Cardiac fibroblast (primary cell): Measurements from ENCODE around the gene PHOSPHO1.

Source experiments
- DNase-seq, 2 donors: peaks; one replicate each; pipeline versions ENCODE4 v3.0.0 to v3.0.0-alpha.2; 2010; ENCODE audit warnings: low read depth in 2 of 2
- H3K4me3 ChIP-seq, 2 donors: replicated peaks in 1 of 2; 1 replicate in 1 of 2; 2 replicates in 1 of 2; pipeline ENCODE4 v1.5.1; 2011; ENCODE audit warnings: low read depth in 2 of 2, low read length in 2 of 2, mild to moderate bottlenecking in 2 of 2, moderate library complexity in 1 of 2
- TF ChIP-seq, protein P1 (sequence below): IDR thresholded peaks from one replicate; pipeline ENCODE4 v1.5.1; 2011; ENCODE audit warnings: low read depth, mild to moderate bottlenecking, low read length, inconsistent platforms

The PHOSPHO1 gene

GRCh38 chr17:49213399-49213798 is 17.2 kb downstream of the PHOSPHO1 start:
- DNase-seq, result no peak
- TF ChIP-seq, protein P1, sequence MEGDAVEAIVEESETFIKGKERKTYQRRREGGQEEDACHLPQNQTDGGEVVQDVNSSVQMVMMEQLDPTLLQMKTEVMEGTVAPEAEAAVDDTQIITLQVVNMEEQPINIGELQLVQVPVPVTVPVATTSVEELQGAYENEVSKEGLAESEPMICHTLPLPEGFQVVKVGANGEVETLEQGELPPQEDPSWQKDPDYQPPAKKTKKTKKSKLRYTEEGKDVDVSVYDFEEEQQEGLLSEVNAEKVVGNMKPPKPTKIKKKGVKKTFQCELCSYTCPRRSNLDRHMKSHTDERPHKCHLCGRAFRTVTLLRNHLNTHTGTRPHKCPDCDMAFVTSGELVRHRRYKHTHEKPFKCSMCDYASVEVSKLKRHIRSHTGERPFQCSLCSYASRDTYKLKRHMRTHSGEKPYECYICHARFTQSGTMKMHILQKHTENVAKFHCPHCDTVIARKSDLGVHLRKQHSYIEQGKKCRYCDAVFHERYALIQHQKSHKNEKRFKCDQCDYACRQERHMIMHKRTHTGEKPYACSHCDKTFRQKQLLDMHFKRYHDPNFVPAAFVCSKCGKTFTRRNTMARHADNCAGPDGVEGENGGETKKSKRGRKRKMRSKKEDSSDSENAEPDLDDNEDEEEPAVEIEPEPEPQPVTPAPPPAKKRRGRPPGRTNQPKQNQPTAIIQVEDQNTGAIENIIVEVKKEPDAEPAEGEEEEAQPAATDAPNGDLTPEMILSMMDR, result no peak
- no peak overlapping the region for H3K4me3 ChIP-seq

GRCh38 chr17:49210158-49211029 is 20.2 kb downstream of the PHOSPHO1 start, which contains the start of the genes ABI3 and GNGT2:
ABI3 (plus strand) TSS chr17:49210707; CDS start chr17:49210725, 18 bp downstream.
GNGT2 (minus strand) TSS chr17:49210574; CDS start chr17:49207422, 3,152 bp downstream.
- DNase-seq, result peak; percentile 32 to 54
- no peak within 1 kb of the TSS for H3K4me3 ChIP-seq
- TF ChIP-seq, protein P1, result no peak

GRCh38 chr17:49209061-49209571 is 21.5 kb downstream of the PHOSPHO1 start:
- DNase-seq, result no peak
- TF ChIP-seq, protein P1, result no peak
- no peak overlapping the region for H3K4me3 ChIP-seq

GRCh38 chr17:49204516-49204915 is 26.1 kb downstream of the PHOSPHO1 start:
- DNase-seq, result no peak
- H3K4me3 ChIP-seq, result no peak overlapping the region
- TF ChIP-seq, protein P1, result no peak

DNA sequence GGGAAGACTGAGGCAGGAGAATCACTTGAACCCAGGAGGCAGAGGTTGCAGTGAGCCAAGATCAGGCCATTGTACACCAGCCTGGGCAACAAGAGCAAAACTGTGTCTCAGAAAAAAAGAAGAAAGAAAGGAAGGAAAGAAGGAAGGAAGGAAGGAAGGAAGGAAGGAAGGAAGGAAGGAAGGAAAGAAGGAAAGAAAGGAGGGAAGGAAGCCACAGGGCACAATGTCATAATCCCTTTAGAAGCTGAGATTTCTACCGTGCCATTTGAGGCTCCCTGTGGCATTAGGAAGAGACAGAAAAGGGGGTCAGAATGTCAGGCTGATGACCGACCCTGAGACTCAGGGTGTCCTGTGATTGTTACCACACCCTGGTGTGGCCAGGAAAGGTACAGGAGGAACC is 26.8 kb downstream of the PHOSPHO1 start:
- no peak for DNase-seq
- H3K4me3 ChIP-seq, result no peak overlapping the region
- TF ChIP-seq, protein P1, result no peak

DNA sequence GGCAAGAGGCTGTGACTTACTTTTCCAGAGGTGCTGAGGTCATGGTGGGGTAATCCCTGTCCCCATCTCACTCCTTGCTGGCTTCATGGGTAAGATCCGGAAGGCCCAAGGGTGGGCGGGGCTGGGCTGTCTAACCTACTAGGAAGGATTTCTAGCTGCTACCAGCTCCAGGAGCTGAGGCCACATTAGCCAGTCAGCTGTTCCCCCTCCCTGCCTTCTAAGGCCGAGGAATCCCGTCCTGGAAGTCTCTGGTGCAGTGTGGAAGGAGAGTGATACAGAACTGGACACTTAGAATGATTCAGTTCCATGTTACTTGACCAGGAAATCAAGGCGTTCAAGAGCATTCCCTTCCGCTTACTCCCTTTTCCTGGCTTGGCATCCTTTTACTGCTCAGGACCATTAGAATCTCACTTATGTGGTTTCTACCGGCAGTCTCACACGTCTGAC is 29.1 kb downstream of the PHOSPHO1 start:
- DNase-seq, result peak; percentile 61 to 69
- TF ChIP-seq, protein P1, result no peak
- no peak overlapping the region for H3K4me3 ChIP-seq
